Activated naive CD4-positive, alpha-beta T cell treated with anti-CD3 and anti-CD28 coated beads, Interleukin-2, amount 10 ng/mL, durations not matched to agents 7 days and 5 days (primary cell): ENCODE data around the gene TBC1D17.

Experiments used
- CTCF ChIA-PET: fragments of 350-600 bp; sonication (Branson Sonifier 250); formaldehyde crosslinking; loops from one replicate; lab custom pipeline; 2021; ENCODE audit warnings: antibody characterized with exemption; lab: Charles Lee
- DNase-seq: peaks from one replicate; pipeline ENCODE4 v3.0.0-alpha.2; 2020
- H3K27ac Mint-ChIP-seq: one replicate; pipeline ENCODE4 v1.8.0; 2021; ENCODE audit warnings: mild to moderate bottlenecking, moderate library complexity, mixed read lengths
- H3K27me3 Mint-ChIP-seq: one replicate; pipeline ENCODE4 v1.8.0; 2021; ENCODE audit warnings: mild to moderate bottlenecking, mixed read lengths
- H3K36me3 Mint-ChIP-seq: one replicate; pipeline ENCODE4 v1.8.0; 2021; ENCODE audit warnings: mixed read lengths
- H3K4me1 Mint-ChIP-seq: one replicate; pipeline ENCODE4 v1.8.0; 2021; ENCODE audit warnings: mixed read lengths
- H3K4me3 Mint-ChIP-seq: one replicate; pipeline ENCODE4 v1.8.0; 2021; ENCODE audit warnings: mild to moderate bottlenecking, moderate library complexity, mixed read lengths
- H3K9me3 Mint-ChIP-seq: one replicate; pipeline ENCODE4 v1.8.0; 2021; ENCODE audit warnings: mixed read lengths

Gene TBC1D17

GRCh38 chr19:49873129-49873521 lies 4.4 kb upstream of the TBC1D17 start:
- no peaks in the 10 kb centered on the region for H3K9me3 Mint-ChIP-seq
- CTCF ChIA-PET: no interaction called here
- no peak overlapping the region for H3K27ac Mint-ChIP-seq
- no peak for DNase-seq
- no peaks in the 10 kb centered on the region for H3K27me3 Mint-ChIP-seq
- H3K36me3 Mint-ChIP-seq: peaks cover 11% of the 10 kb centered on the region
- H3K4me3 Mint-ChIP-seq: no peak overlapping the region
- H3K4me1 Mint-ChIP-seq: peaks cover 33% of the 10 kb centered on the region

GRCh38 chr19:49873834-49874233 lies 3.7 kb upstream of the TBC1D17 start:
- no peak for DNase-seq
- CTCF ChIA-PET: no interaction called here
- H3K4me3 Mint-ChIP-seq: no peak overlapping the region
- H3K27me3 Mint-ChIP-seq: no peaks in the 10 kb centered on the region
- H3K9me3 Mint-ChIP-seq: no peaks in the 10 kb centered on the region
- H3K4me1 Mint-ChIP-seq: peaks cover 39% of the 10 kb centered on the region
- peaks cover 14% of the 10 kb centered on the region for H3K36me3 Mint-ChIP-seq
- no peak overlapping the region for H3K27ac Mint-ChIP-seq

- H3K4me1 Mint-ChIP-seq: peaks cover 45% of the 10 kb centered on the region
- no peak overlapping the region for H3K4me3 Mint-ChIP-seq
Measured at GRCh38 chr19:49874503-49875157, 2.9 kb upstream of the TBC1D17 start.

GRCh38 chr19:49875177-49875576 lies 2.3 kb upstream of the TBC1D17 start:
- no peak overlapping the region for H3K4me3 Mint-ChIP-seq
- CTCF ChIA-PET: no interaction called here
- peaks cover 43% of the 10 kb centered on the region for H3K4me1 Mint-ChIP-seq

More at GRCh38 chr19:49874503-49875157, 2.9 kb upstream of the TBC1D17 start:
- H3K36me3 Mint-ChIP-seq: peaks cover 21% of the 10 kb centered on the region
- H3K9me3 Mint-ChIP-seq: no peaks in the 10 kb centered on the region
- CTCF ChIA-PET: no interaction called here
- H3K27ac Mint-ChIP-seq: no peak overlapping the region
- no peak for DNase-seq
- no peaks in the 10 kb centered on the region for H3K27me3 Mint-ChIP-seq

GRCh38 chr19:49875857-49876421 lies 1.6 kb upstream of the TBC1D17 start:
- Mint-ChIP-seq H3K27me3 (no peaks in the 10 kb centered on the region), H3K9me3 (no peaks in the 10 kb centered on the region), H3K36me3 (peaks cover 23% of the 10 kb centered on the region), H3K4me3 (no peak overlapping the region), H3K27ac (no peak overlapping the region), H3K4me1 (peaks cover 37% of the 10 kb centered on the region)
- peak; percentile 78 for DNase-seq
- CTCF ChIA-PET: no interaction called here

More at GRCh38 chr19:49875177-49875576, 2.3 kb upstream of the TBC1D17 start:
- Mint-ChIP-seq H3K9me3 (no peaks in the 10 kb centered on the region), H3K27me3 (no peaks in the 10 kb centered on the region), H3K27ac (no peak overlapping the region), H3K36me3 (peaks cover 23% of the 10 kb centered on the region)
- DNase-seq: no peak

GRCh38 chr19:49876422-49877019 lies 981 bp upstream of the TBC1D17 start:
- DNase-seq: peak; percentile 98
- H3K4me3 Mint-ChIP-seq: no peak overlapping the region
- peaks cover 25% of the 10 kb centered on the region for H3K36me3 Mint-ChIP-seq
- H3K9me3 Mint-ChIP-seq: no peaks in the 10 kb centered on the region
- CTCF ChIA-PET: interaction anchor here (0.8 kb wide), 1 partner anchor 159 kb away, joined by 4 read pairs; no protein-coding TSS in a partner anchor
- peaks cover 37% of the 10 kb centered on the region for H3K4me1 Mint-ChIP-seq
- no peak overlapping the region for H3K27ac Mint-ChIP-seq
- H3K27me3 Mint-ChIP-seq: no peaks in the 10 kb centered on the region

- no peak overlapping the region for H3K27ac Mint-ChIP-seq
- CTCF ChIA-PET: no interaction called here
- peaks cover 29% of the 10 kb centered on the region for H3K4me1 Mint-ChIP-seq
- H3K9me3 Mint-ChIP-seq: no peaks in the 10 kb centered on the region
- H3K36me3 Mint-ChIP-seq: peaks cover 32% of the 10 kb centered on the region
- H3K27me3 Mint-ChIP-seq: no peaks in the 10 kb centered on the region
- no peak overlapping the region for H3K4me3 Mint-ChIP-seq
- peak; percentile 99 for DNase-seq
Measured at GRCh38 chr19:49877879-49878743, 609 bp downstream of the TBC1D17 start.

- CTCF ChIA-PET: no interaction called here
- H3K9me3 Mint-ChIP-seq: no peaks in the 10 kb centered on the region
- no peak overlapping the region for H3K4me3 Mint-ChIP-seq
- peaks cover 29% of the 10 kb centered on the region for H3K4me1 Mint-ChIP-seq
- peak overlapping the region; percentile 70 for H3K27ac Mint-ChIP-seq
- H3K27me3 Mint-ChIP-seq: no peaks in the 10 kb centered on the region
- no peak for DNase-seq
- H3K36me3 Mint-ChIP-seq: peaks cover 38% of the 10 kb centered on the region
Measured at GRCh38 chr19:49878744-49879070, 1.2 kb downstream of the TBC1D17 start.

- H3K36me3 Mint-ChIP-seq: peaks cover 41% of the 10 kb centered on the region
- H3K4me3 Mint-ChIP-seq: no peak overlapping the region
- CTCF ChIA-PET: no interaction called here
- H3K27me3 Mint-ChIP-seq: no peaks in the 10 kb centered on the region
- H3K9me3 Mint-ChIP-seq: no peaks in the 10 kb centered on the region
- DNase-seq: peak; percentile 42
- peak overlapping the region; percentile 70 for H3K27ac Mint-ChIP-seq
- H3K4me1 Mint-ChIP-seq: peaks cover 26% of the 10 kb centered on the region
Measured at GRCh38 chr19:49879243-49879963, 1.9 kb downstream of the TBC1D17 start.

GRCh38 chr19:49880162-49880869 lies 2.8 kb downstream of the TBC1D17 start:
- Mint-ChIP-seq H3K27me3 (no peaks in the 10 kb centered on the region), H3K9me3 (no peaks in the 10 kb centered on the region), H3K36me3 (peaks cover 45% of the 10 kb centered on the region), H3K4me3 (peak overlapping the region; percentile 21), H3K27ac (peak overlapping the region; percentile 33), H3K4me1 (peaks cover 19% of the 10 kb centered on the region)
- DNase-seq: no peak
- CTCF ChIA-PET: no interaction called here

- H3K27ac Mint-ChIP-seq: no peak overlapping the region
- DNase-seq: no peak
- no peaks in the 10 kb centered on the region for H3K9me3 Mint-ChIP-seq
- H3K36me3 Mint-ChIP-seq: peaks cover 49% of the 10 kb centered on the region
- peaks cover 15% of the 10 kb centered on the region for H3K4me1 Mint-ChIP-seq
- no peak overlapping the region for H3K4me3 Mint-ChIP-seq
- H3K27me3 Mint-ChIP-seq: no peaks in the 10 kb centered on the region
- CTCF ChIA-PET: interaction anchor here (1.0 kb wide), 1 partner anchor 15 kb away, joined by 3 read pairs; no protein-coding TSS in a partner anchor
Measured at GRCh38 chr19:49881186-49881585, 3.7 kb downstream of the TBC1D17 start.

- Mint-ChIP-seq H3K4me3 (no peak overlapping the region), H3K4me1 (peaks cover 15% of the 10 kb centered on the region), H3K27ac (peak overlapping the region; percentile 69), H3K36me3 (peaks cover 52% of the 10 kb centered on the region), H3K9me3 (no peaks in the 10 kb centered on the region), H3K27me3 (no peaks in the 10 kb centered on the region)
- DNase-seq: no peak
- CTCF ChIA-PET: interaction anchor here (1.0 kb wide), 1 partner anchor 14 kb away, joined by 3 read pairs; no protein-coding TSS in a partner anchor
Measured at GRCh38 chr19:49881672-49882394, 4.3 kb downstream of the TBC1D17 start.

GRCh38 chr19:49882643-49883042 lies 5.1 kb downstream of the TBC1D17 start:
- H3K4me3 Mint-ChIP-seq: no peak overlapping the region
- CTCF ChIA-PET: no interaction called here
- no peak for DNase-seq
- peaks cover 52% of the 10 kb centered on the region for H3K36me3 Mint-ChIP-seq
- H3K27me3 Mint-ChIP-seq: no peaks in the 10 kb centered on the region
- H3K4me1 Mint-ChIP-seq: peaks cover 15% of the 10 kb centered on the region
- H3K9me3 Mint-ChIP-seq: no peaks in the 10 kb centered on the region
- H3K27ac Mint-ChIP-seq: no peak overlapping the region
